ENCODE data around the gene DPF3. TPM values are rescaled to one million over a fixed set of nuclear protein-coding genes. Genes with fewer than 3 reads are reported as not detected.

DPF3 gene
- total RNA-seq, 1 donor from 2014 or later = 36.5 TPM

DNA sequence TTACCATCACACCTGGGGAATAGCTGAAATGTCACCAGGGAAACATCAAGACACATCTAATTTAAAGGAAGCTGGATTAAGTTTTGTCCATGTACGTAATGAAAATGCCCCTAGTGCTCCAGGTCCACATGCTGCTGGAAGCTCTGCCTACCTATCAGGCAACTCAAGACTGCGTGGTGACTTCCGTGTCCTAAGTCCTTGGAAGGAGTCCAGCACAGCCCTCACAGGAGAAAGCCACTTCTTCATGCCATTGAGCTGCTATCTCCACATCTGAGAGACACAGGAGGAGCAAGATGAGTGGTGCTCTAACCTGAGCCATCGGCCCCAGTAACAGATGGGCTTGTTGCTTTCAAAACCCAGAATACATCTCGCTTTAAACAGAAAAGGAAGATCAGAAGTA lies 316.4 kb downstream of the DPF3 start:
- no peak for DNase-seq (ENCODE audit: low spot score)
- intact Hi-C loops (cut with DNase I) = no loop called here

DNA sequence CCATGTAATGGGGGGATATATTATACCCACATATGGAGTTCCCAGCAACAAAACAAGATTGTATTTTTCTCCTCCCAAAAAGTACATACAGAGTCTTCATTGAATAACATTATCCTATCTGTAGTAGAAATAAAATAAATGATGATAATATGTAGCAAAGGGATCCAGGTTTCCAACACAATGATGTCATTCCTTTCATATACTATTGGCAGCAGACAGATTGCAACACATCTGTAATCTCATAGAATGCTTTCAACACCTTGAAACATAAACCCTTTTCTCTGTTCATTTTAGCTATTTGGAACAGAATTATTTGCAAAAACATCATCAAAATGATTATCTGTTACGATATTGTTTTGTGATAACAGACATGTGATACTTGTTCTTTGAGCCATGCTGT lies 317.6 kb downstream of the DPF3 start:
- intact Hi-C loops (cut with DNase I) = no loop called here
- DNase-seq (ENCODE audit: low spot score) = no peak

DNA sequence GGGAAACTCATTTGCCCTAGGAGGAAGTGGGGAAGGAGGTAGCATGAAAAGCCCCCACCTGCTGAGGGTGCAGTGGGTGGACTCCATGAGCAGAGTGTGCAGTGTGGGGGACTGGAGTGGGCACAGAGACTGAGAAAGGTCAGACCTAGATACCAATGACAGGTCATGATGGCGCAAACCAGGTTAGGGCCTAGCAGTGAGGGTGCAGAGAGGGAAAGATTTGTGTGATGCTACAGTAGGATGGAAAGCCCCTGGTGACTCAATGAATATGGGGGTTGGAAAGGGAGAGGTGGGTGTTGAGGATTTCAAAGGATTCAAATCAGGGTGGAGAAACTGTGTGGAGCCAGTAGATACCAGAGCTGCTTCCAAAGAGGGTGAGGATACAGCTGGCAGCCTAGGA lies 319.2 kb downstream of the DPF3 start:
- intact Hi-C loops (cut with DNase I) = no loop called here
- DNase-seq (ENCODE audit: low spot score) = peak; percentile 33

DNA sequence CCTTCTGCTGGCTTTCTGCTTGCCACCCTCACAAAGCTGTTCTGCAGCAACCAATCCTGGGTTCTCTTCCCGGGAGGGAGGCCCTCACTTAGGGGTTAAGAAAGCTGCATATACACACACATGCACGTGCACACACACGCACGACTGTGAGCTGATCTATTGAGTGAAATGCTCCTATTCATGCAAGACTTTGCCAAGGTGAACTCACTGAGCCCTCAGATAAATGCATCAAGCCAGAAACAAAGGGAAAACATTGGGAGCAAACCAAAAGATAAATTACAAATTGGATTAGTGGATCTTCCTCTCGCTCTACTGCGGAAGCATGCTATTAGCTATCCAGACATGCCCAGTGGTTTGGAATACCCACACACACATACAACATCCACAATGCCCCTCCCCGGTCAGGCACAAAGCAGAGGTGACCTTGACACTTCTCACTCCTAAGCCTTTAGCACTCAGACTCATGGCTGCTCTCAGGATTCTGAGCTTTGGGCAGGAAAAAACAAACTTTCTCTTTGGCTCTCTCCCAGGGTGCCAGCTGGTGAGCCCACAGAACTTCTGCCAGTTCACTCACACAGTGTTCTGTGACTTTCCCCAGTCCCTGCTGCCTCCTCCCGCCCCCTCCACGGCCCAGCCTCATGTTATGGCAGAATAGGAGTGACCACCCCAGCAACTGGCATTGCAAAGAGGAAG lies 320.0 kb downstream of the DPF3 start:
- intact Hi-C loops (cut with DNase I) = no loop called here
- DNase-seq (ENCODE audit: low spot score) = peak; percentile 5

Other genes starting within 250 kb of the DPF3 start
- 7.9 TPM for gene DCAF4, start 32.4 kb upstream of the DPF3 start, total RNA-seq
- gene ZFYVE1, start 133.0 kb upstream of the DPF3 start, total RNA-seq = 12.1 TPM
- 42.5 TPM for gene RBM25, start 164.4 kb upstream of the DPF3 start, total RNA-seq
- gene PSEN1, start 242.4 kb upstream of the DPF3 start, total RNA-seq = 20.5 TPM